MM.1S (cell line): ENCODE data around the gene BMPR1A.

ENCODE experiments used
- DNase-seq: peaks from one replicate; pipeline ENCODE4 v3.0.0-alpha.2; 2015
- H2AFZ ChIP-seq: fragments of 300-600 bp; sonication (generic); 2 replicates; pipeline ENCODE4 v1.6.0; 2016; ENCODE audit warnings: antibody characterized with exemption, low read length
- H3F3A ChIP-seq: fragments of 300-600 bp; sonication (generic); 2 replicates; pipeline ENCODE4 v1.6.1; 2016; ENCODE audit warnings: mild to moderate bottlenecking, antibody characterized with exemption, low read length, moderate library complexity, mixed read lengths; ENCODE audit not compliant: insufficient read depth
- H3K27ac ChIP-seq: fragments of 300-600 bp; sonication (generic); 2 replicates; pipeline ENCODE4 v1.5.1; 2016; ENCODE audit warnings: mild to moderate bottlenecking, low read length
- H3K27me3 ChIP-seq: fragments of 300-600 bp; sonication (generic); replicated peaks from 2 replicates; pipeline ENCODE4 v1.6.0; 2016; ENCODE audit warnings: low read length; ENCODE audit not compliant: insufficient read depth
- H3K36me3 ChIP-seq: fragments of 300-600 bp; sonication (generic); replicated peaks from 2 replicates; pipeline ENCODE4 v1.6.1; 2016; ENCODE audit warnings: mild to moderate bottlenecking, low read length, mixed read lengths; ENCODE audit not compliant: insufficient read depth
- H3K4me1 ChIP-seq: fragments of 300-600 bp; sonication (generic); 2 replicates; pipeline ENCODE4 v1.6.1; 2016; ENCODE audit warnings: low read length, mixed read lengths
- H3K4me2 ChIP-seq: fragments of 300-600 bp; sonication (generic); 2 replicates; pipeline ENCODE4 v1.6.0; 2016; ENCODE audit warnings: low read depth, low read length
- H3K4me3 ChIP-seq: fragments of 300-600 bp; sonication (generic); 2 replicates; pipeline ENCODE4 v1.5.1; 2016; ENCODE audit warnings: low read length, mixed read lengths
- H3K79me2 ChIP-seq: fragments of 300-600 bp; sonication (generic); 2 replicates; pipeline ENCODE4 v1.6.1; 2016; ENCODE audit warnings: mixed run types, low read length, mixed read lengths
- H3K9ac ChIP-seq: fragments of 300-600 bp; sonication (generic); 2 replicates; pipeline ENCODE4 v1.6.1; 2016; ENCODE audit warnings: low read length, mixed read lengths
- H3K9me2 ChIP-seq: fragments of 300-600 bp; sonication (generic); replicated peaks from 2 replicates; pipeline ENCODE4 v1.6.1; 2016; ENCODE audit warnings: mild to moderate bottlenecking, low read length, mixed read lengths; ENCODE audit not compliant: insufficient read depth
- H3K9me3 ChIP-seq: fragments of 300-600 bp; sonication (generic); replicated peaks from 2 replicates; pipeline ENCODE4 v1.6.1; 2016; ENCODE audit warnings: mild to moderate bottlenecking, low read length, mixed read lengths; ENCODE audit not compliant: insufficient read depth
- H4K20me1 ChIP-seq: fragments of 300-600 bp; sonication (generic); 2 replicates; pipeline ENCODE4 v1.6.1; 2016; ENCODE audit warnings: mild to moderate bottlenecking, low read length, moderate library complexity, mixed read lengths; ENCODE audit not compliant: insufficient read depth
- EZH2 ChIP-seq: fragments of 300-600 bp; sonication (generic); optimal IDR thresholded peaks from 2 replicates; pipeline ENCODE3; 2017; ENCODE audit warnings: low read depth, mild to moderate bottlenecking, antibody characterized with exemption, low read length, mixed read lengths
- EZH2phosphoT487 ChIP-seq: fragments of 300-600 bp; sonication (generic); IDR thresholded peaks from 2 replicates; pipeline ENCODE4 v1.6.1; 2018; ENCODE audit warnings: antibody characterized with exemption, low read length
- TF ChIP-seq, protein P1 (sequence below): fragments of 300-600 bp; sonication (generic); IDR thresholded peaks from 2 replicates; pipeline ENCODE4 v1.5.1; 2016; ENCODE audit warnings: antibody characterized with exemption, low read length, mixed read lengths

BMPR1A gene

GRCh38 chr10:86817246-86817645 is 60.8 kb downstream of the BMPR1A start:
- H3K36me3 ChIP-seq, result no peaks in the 10 kb centered on the region
- no peaks in the 10 kb centered on the region for H3K9me2 ChIP-seq
- H4K20me1 ChIP-seq, result no peaks in the 10 kb centered on the region
- no peaks in the 10 kb centered on the region for H3K4me1 ChIP-seq
- no peak overlapping the region for H3K4me2 ChIP-seq
- TF ChIP-seq, protein P1, sequence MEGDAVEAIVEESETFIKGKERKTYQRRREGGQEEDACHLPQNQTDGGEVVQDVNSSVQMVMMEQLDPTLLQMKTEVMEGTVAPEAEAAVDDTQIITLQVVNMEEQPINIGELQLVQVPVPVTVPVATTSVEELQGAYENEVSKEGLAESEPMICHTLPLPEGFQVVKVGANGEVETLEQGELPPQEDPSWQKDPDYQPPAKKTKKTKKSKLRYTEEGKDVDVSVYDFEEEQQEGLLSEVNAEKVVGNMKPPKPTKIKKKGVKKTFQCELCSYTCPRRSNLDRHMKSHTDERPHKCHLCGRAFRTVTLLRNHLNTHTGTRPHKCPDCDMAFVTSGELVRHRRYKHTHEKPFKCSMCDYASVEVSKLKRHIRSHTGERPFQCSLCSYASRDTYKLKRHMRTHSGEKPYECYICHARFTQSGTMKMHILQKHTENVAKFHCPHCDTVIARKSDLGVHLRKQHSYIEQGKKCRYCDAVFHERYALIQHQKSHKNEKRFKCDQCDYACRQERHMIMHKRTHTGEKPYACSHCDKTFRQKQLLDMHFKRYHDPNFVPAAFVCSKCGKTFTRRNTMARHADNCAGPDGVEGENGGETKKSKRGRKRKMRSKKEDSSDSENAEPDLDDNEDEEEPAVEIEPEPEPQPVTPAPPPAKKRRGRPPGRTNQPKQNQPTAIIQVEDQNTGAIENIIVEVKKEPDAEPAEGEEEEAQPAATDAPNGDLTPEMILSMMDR, result no peak
- TF ChIP-seq EZH2phosphoT487 (no peak), EZH2 (no peak)
- H3K9ac ChIP-seq, result no peak overlapping the region
- no peak overlapping the region for H3K4me3 ChIP-seq
- H3K79me2 ChIP-seq, result no peaks in the 10 kb centered on the region; the same call in 1 of the 2 replicates
- H3K9me3 ChIP-seq, result no peaks in the 10 kb centered on the region
- no peak for DNase-seq
- no peaks in the 10 kb centered on the region for H3F3A ChIP-seq
- H3K27me3 ChIP-seq, result no peaks in the 10 kb centered on the region
- H3K27ac ChIP-seq, result no peak overlapping the region
- H2AFZ ChIP-seq, result no peak overlapping the region

DNA sequence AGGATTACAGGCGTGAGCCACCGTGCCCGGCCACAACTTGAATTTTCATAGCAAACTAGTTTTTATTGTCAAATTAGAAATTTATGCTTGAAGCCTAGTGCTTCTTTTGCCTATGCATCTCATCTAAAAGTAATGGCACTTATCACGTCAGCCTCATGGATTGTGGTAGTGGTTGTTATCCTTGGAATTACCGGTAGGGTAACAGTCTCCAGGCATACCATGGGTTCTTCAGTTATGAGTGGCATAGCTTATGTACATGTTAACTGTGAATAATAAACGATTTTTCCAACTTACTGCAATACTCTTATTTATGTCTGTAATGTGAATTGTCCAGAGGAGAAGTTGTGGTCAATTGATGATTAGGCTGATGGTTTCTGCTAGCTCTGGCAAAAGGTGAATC is 63.1 kb downstream of the BMPR1A start:
- Histone ChIP-seq H3K4me2 (no peak overlapping the region), H3F3A (no peaks in the 10 kb centered on the region), H3K9me2 (no peaks in the 10 kb centered on the region), H3K27me3 (no peaks in the 10 kb centered on the region), H4K20me1 (no peaks in the 10 kb centered on the region), H3K27ac (no peak overlapping the region), H3K79me2 (no peaks in the 10 kb centered on the region), H3K4me1 (no peaks in the 10 kb centered on the region), H2AFZ (no peak overlapping the region), H3K9ac (no peak overlapping the region), H3K36me3 (no peaks in the 10 kb centered on the region), H3K9me3 (no peaks in the 10 kb centered on the region), H3K4me3 (no peak overlapping the region)
- no peak for DNase-seq
- TF ChIP-seq, protein P1, result no peak
- TF ChIP-seq EZH2, result no peak
- TF ChIP-seq EZH2phosphoT487, result no peak

DNA sequence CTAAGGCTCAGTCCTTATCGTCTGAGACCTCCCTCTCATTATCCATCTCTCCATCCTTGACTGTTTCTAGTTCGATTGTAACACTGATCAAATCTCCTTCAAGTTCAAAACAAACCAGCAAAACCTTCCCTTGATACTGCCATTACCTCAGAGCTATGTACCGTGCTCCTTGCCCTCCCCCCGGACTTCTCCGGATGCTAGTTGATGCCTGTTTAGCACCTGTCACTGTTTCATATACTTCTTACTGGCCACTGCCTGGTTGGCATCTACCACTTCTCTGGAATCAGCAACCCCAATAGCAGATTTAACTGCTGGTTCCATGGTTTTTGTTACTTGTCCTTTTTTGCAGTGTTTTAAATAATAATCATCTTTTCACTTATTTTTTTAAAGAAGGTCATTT is 64.1 kb downstream of the BMPR1A start:
- Histone ChIP-seq H4K20me1 (no peaks in the 10 kb centered on the region), H3K36me3 (no peaks in the 10 kb centered on the region), H3K4me1 (no peaks in the 10 kb centered on the region), H3F3A (no peaks in the 10 kb centered on the region), H3K4me2 (no peak overlapping the region), H3K9ac (no peak overlapping the region), H3K9me3 (no peaks in the 10 kb centered on the region), H3K79me2 (no peaks in the 10 kb centered on the region), H3K27me3 (no peaks in the 10 kb centered on the region), H2AFZ (no peak overlapping the region), H3K27ac (no peak overlapping the region), H3K9me2 (no peaks in the 10 kb centered on the region), H3K4me3 (no peak overlapping the region)
- DNase-seq, result no peak
- TF ChIP-seq EZH2phosphoT487, result no peak
- TF ChIP-seq, protein P1, result no peak
- no peak for TF ChIP-seq EZH2
